Measurements from ENCODE around the gene CGN. TPM values are rescaled to one million over a fixed set of nuclear protein-coding genes. Genes with fewer than 3 reads are reported as not detected.
"Not testable (repeated sequence)": the region's sequence is repeated elsewhere in the genome, so short reads cannot be mapped to it uniquely, and the experiment has no call there.

CGN gene
- total RNA-seq, 2 donors from 2014 or later, result 2.0 to 2.7 TPM

DNA sequence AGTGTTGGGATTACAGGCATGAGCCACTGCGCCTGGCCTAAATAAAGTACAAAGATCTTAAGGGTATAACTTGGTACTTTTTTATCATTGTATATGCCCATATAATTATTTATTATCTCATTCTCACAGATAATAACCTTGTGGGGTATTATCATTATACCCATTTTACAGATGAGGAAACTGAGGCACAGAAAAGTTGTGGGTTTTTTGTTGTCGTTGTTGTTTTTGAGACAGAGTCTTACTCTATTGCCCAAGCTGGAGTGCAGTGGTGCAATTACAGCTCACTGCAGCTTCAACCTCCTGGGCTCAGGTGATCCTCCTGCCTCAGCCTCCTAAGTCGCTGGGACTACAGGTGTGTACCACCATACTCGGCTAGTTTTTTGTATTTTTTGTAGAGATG lies 4.1 kb downstream of the CGN start:
- intact Hi-C loops (cut with DNase I), result no loop called here
- DNase-seq (no peak), ATAC-seq (no peak)

DNA sequence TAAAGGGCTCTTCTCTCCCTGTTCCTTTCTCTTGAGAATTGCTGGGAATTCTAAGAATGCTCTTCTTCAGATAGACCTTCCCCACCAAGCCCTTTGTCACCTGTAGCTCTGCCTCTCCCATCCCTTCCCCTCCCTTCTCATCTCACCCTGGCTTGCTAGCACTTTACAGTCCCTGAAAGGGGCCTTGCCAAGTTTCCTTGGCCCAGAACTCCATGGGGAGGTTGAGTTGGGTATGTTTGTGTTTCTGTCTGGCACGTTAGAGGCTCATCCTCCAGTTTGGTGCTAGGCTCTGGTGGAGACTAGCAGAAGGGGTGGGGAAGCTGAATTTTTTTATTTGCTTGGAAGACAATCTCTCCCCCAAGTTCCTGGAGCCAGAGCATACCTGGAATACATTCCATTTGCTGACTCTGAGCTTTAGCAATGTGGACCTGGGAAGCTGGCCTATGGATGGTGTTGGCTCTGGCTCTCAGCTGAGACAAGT lies 4.9 kb downstream of the CGN start:
- DNase-seq (no peak), ATAC-seq (peak in 1 of 2 donors; percentile 44)
- intact Hi-C loops (cut with DNase I), result no loop called here

DNA sequence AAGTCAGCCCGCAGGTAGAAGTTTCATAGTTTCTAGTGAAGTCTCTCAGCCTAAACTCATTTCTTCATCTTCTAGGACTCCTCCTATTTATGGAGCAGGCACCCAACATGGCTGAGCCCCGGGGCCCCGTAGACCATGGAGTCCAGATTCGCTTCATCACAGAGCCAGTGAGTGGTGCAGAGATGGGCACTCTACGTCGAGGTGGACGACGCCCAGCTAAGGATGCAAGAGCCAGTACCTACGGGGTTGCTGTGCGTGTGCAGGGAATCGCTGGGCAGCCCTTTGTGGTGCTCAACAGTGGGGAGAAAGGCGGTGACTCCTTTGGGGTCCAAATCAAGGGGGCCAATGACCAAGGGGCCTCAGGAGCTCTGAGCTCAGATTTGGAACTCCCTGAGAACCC lies 7.2 kb downstream of the CGN start:
- intact Hi-C loops (cut with DNase I), result no loop called here
- DNase-seq (no peak), ATAC-seq (no peak)

DNA sequence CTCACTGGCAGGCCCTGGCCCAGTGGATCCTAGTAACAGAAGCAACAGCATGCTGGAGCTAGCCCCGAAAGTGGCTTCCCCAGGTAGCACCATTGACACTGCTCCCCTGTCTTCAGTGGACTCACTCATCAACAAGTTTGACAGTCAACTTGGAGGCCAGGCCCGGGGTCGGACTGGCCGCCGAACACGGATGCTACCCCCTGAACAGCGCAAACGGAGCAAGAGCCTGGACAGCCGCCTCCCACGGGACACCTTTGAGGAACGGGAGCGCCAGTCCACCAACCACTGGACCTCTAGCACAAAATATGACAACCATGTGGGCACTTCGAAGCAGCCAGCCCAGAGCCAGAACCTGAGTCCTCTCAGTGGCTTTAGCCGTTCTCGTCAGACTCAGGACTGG lies 7.7 kb downstream of the CGN start:
- intact Hi-C loops (cut with DNase I), result no loop called here
- DNase-seq (no peak), ATAC-seq (no peak)

DNA sequence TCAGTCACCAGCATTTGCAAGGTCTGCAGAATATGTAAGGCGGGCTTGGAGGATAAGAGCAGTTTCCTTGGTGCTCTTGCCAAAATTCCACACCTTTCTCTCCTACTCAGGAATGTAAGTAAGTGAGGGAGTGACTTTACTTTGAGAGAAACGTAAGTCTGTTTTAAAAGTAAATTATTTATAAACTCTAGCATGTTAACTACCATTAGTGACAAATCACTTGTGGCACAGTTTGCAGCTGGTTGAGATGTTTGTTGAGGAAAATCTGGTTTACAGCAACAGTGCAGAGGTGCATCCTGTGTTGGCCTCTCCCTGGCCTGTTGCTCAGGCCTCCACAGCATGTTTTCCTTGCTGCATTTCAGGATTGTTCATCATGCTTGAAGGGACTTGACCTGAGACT lies 8.5 kb downstream of the CGN start:
- ATAC-seq (no peak), DNase-seq (no peak)
- intact Hi-C loops (cut with DNase I), result no loop called here

DNA sequence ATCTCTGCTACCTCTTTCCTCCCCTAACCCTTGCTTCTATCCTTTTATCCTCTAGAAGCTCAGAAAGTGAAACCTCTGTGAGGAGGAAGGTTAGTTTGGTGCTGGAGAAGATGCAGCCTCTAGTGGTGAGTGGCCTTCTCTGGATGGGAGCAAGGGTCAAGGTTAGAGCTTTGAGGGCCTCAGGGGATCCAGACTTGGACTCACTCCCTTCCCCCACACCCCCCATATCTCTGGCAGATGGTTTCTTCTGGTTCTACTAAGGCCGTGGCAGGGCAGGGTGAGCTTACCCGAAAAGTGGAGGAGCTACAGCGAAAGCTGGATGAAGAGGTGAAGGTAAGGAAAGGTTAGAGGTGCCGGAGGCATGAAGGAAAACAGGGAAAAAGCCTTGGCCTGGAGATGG lies 9.2 kb downstream of the CGN start:
- intact Hi-C loops (cut with DNase I), result no loop called here
- DNase-seq, result no peak
- ATAC-seq, result peak in 1 of 2 donors; percentile 13

DNA sequence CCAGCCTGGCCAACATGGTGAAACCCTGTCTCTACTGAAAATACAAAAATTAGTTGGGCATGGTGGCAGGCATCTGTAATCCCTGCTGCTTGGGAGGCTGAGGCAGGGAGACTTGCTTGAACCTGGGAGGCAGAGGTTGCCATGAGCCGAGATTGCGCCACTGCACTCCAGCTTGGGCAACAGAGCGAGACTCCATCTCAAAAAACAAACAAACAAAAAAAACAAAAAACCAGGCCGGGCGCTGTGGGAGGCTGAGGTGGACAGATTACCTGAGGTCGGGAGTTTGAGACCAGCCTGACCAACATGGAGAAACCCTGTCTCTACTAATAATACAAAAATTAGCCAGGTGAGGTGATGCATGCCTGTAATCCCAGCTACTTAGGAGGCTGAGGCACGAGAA lies 11.2 kb downstream of the CGN start:
- intact Hi-C loops (cut with DNase I); DNase-seq; ATAC-seq: not testable (repeated sequence)

DNA sequence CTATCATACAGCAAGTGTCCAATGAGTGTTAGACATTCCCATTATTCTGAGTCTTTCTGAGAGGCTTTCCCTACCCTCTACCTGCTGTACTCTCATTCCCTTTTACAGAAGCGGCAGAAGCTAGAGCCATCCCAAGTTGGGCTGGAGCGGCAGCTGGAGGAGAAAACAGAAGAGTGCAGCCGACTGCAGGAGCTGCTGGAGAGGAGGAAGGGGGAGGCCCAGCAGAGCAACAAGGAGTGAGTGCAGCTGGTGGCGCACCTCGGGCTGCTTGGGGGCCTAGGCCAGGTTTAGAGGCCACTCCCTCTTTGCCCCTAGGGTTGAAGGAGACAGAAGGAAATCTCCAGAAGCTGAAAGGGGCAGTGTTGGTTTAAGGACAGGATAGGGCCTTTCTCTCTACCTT lies 12.1 kb downstream of the CGN start:
- DNase-seq, result no peak
- ATAC-seq, result no peak
- intact Hi-C loops (cut with DNase I), result no loop called here

DNA sequence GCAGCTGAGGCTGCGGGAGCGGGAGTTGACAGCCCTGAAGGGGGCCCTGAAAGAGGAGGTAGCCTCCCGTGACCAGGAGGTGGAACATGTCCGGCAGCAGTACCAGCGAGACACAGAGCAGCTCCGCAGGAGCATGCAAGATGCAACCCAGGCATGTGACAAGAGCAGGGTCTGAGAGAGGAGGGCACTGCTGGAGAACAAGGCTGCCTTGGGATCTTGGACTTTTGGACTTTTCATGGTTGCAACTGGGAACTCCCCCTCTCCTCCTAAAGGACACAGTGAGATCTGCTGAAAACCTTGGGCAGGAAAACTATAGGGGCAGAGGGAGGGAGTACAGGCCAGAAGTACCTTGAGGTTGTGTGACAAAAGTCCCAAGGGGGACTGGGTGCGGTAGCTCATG lies 13.5 kb downstream of the CGN start:
- DNase-seq, result no peak
- ATAC-seq, result no peak
- intact Hi-C loops (cut with DNase I), result no loop called here

DNA sequence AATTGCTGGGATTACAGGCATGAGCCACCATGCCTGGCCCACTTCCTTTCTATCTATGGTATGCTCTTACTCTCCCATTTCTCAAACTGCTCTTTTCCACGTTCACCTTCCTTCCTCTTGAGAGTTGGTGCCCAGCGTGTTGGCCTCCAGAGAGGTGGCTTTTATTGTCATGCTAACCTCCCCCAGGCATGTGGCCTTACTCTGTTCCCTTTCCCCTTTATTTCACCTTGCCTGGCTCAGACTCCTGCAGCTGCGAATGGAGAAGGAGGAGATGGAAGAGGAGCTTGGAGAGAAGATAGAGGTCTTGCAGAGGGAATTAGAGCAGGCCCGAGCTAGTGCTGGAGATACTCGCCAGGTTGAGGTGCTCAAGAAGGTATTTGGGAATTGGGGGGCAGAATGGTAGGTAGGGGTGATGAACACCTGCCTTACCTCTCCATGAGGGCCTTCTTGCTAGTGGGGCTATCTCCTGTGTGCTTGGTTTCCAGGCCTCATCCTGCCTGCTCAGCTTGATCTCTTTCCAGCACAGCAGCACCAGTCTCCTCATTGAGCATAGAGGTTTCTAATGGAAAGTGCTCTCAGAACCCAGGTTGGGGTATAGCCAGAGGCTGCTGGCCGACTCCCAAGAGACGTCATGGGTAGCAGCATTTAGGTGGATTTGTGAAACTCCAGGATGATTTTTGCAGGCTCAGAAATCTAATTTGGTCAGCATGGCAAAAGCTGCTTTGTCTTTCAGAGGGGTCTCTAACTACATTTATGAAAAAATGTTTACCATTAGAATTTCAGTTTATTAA lies 15.7 kb downstream of the CGN start:
- intact Hi-C loops (cut with DNase I), result no loop called here
- DNase-seq (no peak), ATAC-seq (no peak)

DNA sequence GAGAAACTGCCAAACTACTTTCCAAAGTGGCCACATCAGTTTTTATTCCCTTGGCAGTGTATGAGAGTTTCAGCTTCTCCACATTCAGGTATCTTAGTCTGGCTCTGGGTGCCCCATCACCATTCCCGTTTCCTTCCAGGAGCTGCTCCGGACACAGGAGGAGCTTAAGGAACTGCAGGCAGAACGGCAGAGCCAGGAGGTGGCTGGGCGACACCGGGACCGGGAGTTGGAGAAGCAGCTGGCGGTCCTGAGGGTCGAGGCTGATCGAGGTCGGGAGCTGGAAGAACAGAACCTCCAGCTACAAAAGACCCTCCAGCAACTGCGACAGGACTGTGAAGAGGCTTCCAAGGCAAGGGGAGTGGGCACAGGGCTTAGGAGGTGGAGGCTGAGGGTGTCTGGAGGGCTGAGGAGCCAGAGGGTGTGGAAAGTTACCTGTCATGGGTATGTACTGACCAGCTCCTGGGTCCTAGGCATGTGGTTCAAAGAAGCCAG lies 18.1 kb downstream of the CGN start:
- no peak for ATAC-seq
- no peak for DNase-seq
- intact Hi-C loops (cut with DNase I), result no loop called here

DNA sequence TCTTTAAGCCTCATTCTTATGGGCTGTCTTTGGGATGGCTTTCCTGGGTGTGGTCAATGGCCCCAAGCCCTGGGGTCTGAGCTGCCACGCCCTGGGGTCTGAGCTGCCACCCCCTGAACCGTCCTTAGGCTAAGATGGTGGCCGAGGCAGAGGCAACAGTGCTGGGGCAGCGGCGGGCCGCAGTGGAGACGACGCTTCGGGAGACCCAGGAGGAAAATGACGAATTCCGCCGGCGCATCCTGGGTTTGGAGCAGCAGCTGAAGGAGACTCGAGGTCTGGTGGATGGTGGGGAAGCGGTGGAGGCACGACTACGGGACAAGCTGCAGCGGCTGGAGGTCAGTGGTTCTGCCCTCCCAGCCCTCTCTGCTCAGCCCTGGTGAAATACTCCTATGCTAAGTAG lies 18.6 kb downstream of the CGN start:
- intact Hi-C loops (cut with DNase I), result no loop called here
- ATAC-seq (no peak), DNase-seq (no peak)

DNA sequence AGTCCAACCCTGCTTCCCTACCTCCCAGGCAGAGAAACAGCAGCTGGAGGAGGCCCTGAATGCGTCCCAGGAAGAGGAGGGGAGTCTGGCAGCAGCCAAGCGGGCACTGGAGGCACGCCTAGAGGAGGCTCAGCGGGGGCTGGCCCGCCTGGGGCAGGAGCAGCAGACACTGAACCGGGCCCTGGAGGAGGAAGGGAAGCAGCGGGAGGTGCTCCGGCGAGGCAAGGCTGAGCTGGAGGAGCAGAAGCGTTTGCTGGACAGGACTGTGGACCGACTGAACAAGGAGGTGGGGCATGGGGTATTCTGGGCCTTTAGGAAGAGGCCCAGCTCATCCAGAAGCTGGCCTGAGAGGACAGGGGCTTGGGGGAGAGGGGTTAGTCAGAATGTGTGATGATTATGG lies 19.3 kb downstream of the CGN start:
- intact Hi-C loops (cut with DNase I), result no loop called here
- no peak for DNase-seq
- no peak for ATAC-seq

DNA sequence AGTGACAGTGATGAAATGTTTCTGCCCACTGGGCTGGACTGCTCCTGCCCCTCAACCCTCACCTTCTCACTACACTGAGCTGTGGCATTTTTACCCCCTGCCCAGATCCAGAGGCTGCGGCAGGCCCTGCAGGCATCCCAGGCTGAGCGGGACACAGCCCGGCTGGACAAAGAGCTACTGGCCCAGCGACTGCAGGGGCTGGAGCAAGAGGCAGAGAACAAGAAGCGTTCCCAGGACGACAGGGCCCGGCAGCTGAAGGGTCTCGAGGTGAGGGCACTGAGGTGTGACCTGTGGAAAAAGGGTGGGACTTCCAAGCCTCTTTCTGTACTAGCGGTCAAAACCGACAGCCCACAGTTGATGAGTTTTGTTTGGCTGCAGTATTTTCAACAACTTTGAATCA lies 22.7 kb downstream of the CGN start:
- no peak for ATAC-seq
- DNase-seq, result no peak
- intact Hi-C loops (cut with DNase I), result loop anchor here in 1 of 2 donors (2.0 kb wide), 1 partner anchor 201 kb away; no protein-coding TSS in a partner anchor

DNA sequence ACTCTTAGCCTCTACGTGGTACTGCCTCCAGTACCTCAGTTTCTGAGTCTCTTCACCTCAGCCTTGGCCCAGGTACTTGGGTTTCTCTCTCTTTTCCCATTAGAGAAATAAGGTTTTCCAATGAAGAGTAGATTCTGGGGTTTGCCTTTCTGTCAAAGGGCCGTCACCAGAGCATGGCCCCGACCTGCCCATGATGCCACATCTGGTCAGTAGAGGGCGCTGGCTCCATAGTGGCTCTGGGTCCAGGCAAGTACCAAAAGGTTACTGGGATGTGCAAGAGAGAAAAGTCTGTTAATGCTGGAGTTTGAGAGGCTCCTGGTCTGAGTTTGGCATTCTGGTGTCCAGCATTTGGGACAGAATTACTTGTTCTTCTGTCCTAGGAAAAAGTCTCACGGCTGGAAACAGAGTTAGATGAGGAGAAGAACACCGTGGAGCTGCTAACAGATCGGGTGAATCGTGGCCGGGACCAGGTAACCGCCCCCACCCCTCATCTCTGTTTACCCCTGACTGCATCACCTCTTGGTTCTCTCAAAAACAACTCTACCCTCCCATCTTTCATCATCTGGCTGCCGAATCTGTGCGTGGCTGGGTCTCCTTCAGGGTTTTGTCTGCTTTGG lies 23.6 kb downstream of the CGN start:
- ATAC-seq (peak; percentile 52 to 60), DNase-seq (peak; percentile 82)
- intact Hi-C loops (cut with DNase I), result loop anchor here (2.0 to 5.0 kb wide), 2 partner anchors 198 to 200 kb away; no protein-coding TSS in a partner anchor

DNA sequence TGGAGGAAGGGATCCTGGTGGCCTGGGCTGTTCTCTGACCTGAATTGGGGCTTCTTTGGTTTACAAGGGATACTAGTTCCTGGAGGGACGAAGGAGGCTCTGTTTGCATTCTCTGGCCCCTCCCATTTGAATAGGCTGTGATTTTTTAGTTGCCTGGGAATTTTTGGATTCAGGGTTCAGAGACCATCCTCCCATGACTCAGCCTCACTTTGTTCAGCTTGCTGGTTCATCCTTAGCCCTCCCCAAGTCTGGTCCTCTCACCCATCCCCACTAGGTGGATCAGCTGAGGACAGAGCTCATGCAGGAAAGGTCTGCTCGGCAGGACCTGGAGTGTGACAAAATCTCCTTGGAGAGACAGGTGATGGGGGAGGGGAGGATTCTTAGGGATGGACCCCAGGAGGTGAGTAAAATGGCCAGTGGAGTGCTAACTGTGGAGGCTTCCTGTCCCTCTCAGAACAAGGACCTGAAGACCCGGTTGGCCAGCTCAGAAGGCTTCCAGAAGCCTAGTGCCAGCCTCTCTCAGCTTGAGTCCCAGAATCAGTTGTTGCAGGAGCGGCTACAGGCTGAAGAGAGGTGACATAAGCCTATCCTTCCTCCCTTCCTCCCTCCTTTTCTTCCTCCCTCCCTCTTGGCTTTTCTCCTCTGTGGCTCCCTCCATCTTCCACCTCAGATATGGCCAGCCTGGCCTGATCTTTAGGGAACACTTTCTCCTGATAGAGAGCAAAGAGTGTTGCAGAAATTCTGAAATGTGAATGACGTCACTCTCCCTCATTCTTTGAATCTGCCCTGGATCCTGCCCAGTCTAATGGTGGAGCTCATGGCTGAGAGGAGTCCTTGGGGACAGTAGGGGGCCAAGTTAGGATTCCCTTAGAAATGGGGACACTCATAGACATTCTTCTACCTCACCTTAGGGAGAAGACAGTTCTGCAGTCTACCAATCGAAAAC lies 24.4 kb downstream of the CGN start:
- ATAC-seq (no peak), DNase-seq (no peak)
- intact Hi-C loops (cut with DNase I), result loop anchor here (2.0 to 5.0 kb wide), 2 partner anchors 197 to 199 kb away; no protein-coding TSS in a partner anchor

DNA sequence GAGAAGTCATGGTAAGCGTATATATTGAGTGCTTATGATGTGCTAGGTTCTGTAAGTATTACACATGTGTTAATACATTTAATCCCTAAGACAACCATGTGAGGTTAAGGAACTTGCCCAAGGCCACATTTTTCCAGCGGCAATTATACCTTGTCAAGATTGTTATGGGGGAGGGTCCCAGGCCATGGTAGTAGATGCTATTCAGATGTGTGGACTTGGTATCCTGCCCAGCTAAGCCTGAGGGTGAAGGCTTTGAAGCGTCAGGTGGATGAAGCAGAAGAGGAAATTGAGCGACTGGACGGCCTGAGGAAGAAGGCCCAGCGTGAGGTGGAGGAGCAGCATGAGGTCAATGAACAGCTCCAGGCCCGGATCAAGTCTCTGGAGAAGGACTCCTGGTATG lies 25.3 kb downstream of the CGN start:
- no peak for DNase-seq
- no peak for ATAC-seq
- intact Hi-C loops (cut with DNase I), result loop anchor here in 1 of 2 donors (5.0 kb wide), 1 partner anchor 196 kb away; no protein-coding TSS in a partner anchor

DNA sequence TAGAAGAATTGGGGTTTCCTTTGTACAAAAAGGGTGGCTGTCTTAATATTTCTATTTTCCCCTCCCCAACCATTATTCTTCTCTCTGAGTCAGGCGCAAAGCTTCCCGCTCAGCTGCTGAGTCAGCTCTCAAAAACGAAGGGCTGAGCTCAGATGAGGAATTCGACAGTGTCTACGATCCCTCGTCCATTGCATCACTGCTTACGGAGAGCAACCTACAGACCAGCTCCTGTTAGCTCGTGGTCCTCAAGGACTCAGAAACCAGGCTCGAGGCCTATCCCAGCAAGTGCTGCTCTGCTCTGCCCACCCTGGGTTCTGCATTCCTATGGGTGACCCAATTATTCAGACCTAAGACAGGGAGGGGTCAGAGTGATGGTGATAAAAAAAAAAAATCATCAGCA lies 25.9 kb downstream of the CGN start:
- intact Hi-C loops (cut with DNase I), result loop anchor here in 1 of 2 donors (5.0 kb wide), 1 partner anchor 195 kb away; no protein-coding TSS in a partner anchor
- ATAC-seq (peak in 1 of 2 donors; percentile 28), DNase-seq (no peak)

DNA sequence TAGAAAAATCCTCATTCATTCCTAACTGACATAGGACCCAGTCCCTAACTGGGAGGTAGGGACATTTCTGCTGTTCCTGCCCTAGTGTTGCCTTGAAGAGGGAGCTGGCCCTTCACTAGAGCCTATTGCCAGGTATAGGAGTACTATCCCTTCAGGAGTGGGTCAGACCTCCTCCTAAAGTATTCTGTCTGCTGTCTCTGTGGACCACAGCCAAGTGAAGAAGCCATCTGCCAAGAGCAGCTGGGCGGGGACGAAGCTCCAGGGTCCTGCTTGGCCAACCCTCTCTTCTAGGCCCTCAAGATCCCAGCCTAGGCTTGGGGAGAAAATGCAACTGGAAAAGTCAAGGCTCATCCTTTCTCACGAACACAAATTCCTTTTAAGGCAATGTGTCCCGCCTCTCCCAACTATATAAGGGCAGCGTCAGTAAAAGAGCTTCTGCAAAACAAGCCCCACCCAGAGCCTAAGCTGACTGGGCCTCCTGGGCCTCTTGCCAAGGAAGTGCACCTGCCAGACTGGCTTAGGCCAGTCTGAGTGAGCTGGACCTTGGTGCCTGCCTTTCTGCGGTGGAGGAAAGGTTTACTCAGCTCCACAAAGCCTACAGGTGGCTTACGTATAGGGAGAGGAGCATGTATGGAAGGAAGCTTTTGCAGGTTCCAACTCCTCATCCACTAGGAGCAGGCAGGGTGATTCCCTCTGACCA lies 28.3 kb downstream of the CGN start:
- intact Hi-C loops (cut with DNase I), result loop anchor here in 1 of 2 donors (5.0 kb wide), 1 partner anchor 193 kb away; no protein-coding TSS in a partner anchor
- DNase-seq, result peak; percentile 72

More for the DNA sequence above, 28.3 kb downstream of the CGN start:
- ATAC-seq, result peak; percentile 71 to 86
